OCI-LY7 (cell line): ENCODE data around the gene SEM1. TPM values are rescaled to one million over a fixed set of nuclear protein-coding genes. Genes with fewer than 3 reads are reported as not detected.
"Not testable (repeated sequence)": the region's sequence is repeated elsewhere in the genome, so short reads cannot be mapped to it uniquely, and the experiment has no call there.

Experiments
- BruUV-seq: library from RNA; stranded (reverse); fragments of 400-500 nt; replicated peaks from 2 replicates; lab custom pipeline; 2021; lab: Mats Ljungman, UMichigan
- CTCF ChIA-PET: fragments of 300-600 bp; sonication (Branson Sonifier 250); formaldehyde crosslinking; loops from one replicate; lab custom pipeline; 2022; ENCODE audit warnings: antibody characterized with exemption; ENCODE audit not compliant: unreplicated experiment; lab: Charles Lee
- POLR2A ChIA-PET: fragments of 300-600 bp; sonication (Branson Sonifier 250); formaldehyde crosslinking; loops from one replicate; lab custom pipeline; 2022; ENCODE audit warnings: antibody characterized with exemption; lab: Charles Lee
- DNase-seq: peaks from one replicate; pipeline ENCODE4 v3.0.0-alpha.2; 2015; ENCODE audit warnings: low spot score
- H2AFZ ChIP-seq: fragments of 200-600 bp; sonication (generic), shearing (Covaris generic); 2 replicates; pipeline ENCODE4 v1.6.1; 2014; ENCODE audit warnings: mild to moderate bottlenecking, antibody characterized with exemption, low read length, moderate library complexity
- H3K27ac ChIP-seq: fragments of 200-600 bp; sonication (generic); 2 replicates; pipeline ENCODE4 v1.5.1; 2014; ENCODE audit warnings: mixed run types, low read depth, mild to moderate bottlenecking, moderate library complexity, low read length, inconsistent platforms; ENCODE audit not compliant: poor library complexity, severe bottlenecking
- H3K36me3 ChIP-seq: fragments of 200-600 bp; sonication (generic); 2 replicates; pipeline ENCODE4 v1.6.1; 2014; ENCODE audit warnings: mild to moderate bottlenecking, antibody characterized with exemption, low read length, moderate library complexity, mixed read lengths; ENCODE audit not compliant: insufficient read depth
- H3K4me1 ChIP-seq: fragments of 200-600 bp; sonication (generic); 2 replicates; pipeline ENCODE4 v1.5.1; 2014; ENCODE audit warnings: mild to moderate bottlenecking, low read length; ENCODE audit not compliant: insufficient read depth, poor library complexity, severe bottlenecking
- H3K4me2 ChIP-seq: fragments of 200-600 bp; sonication (generic); 2 replicates; pipeline ENCODE4 v1.6.1; 2014; ENCODE audit warnings: mild to moderate bottlenecking, low read length
- H3K4me3 ChIP-seq: fragments of 200-600 bp; sonication (generic); 2 replicates; pipeline ENCODE4 v1.5.1; 2014; ENCODE audit warnings: mild to moderate bottlenecking, low read depth, low read length; ENCODE audit not compliant: poor library complexity, severe bottlenecking
- H3K79me2 ChIP-seq: fragments of 200-600 bp; sonication (generic); 2 replicates; pipeline ENCODE4 v1.6.1; 2016; ENCODE audit warnings: low read depth, mild to moderate bottlenecking, low read length, moderate library complexity, mixed read lengths; ENCODE audit not compliant: insufficient read depth
- H3K9me2 ChIP-seq: fragments of 200-600 bp; sonication (generic); 2 replicates; pipeline ENCODE4 v1.6.1; 2016; ENCODE audit warnings: mild to moderate bottlenecking, low read length, mixed read lengths; ENCODE audit not compliant: insufficient read depth
- H3K9me3 ChIP-seq: fragments of 200-600 bp; sonication (generic); 2 replicates; pipeline ENCODE4 v1.6.1; 2014; ENCODE audit warnings: mild to moderate bottlenecking, mixed run types, low read length, mixed read lengths
- H4K20me1 ChIP-seq: fragments of 200-600 bp; sonication (generic); 2 replicates; pipeline ENCODE4 v1.6.1; 2014; ENCODE audit warnings: mild to moderate bottlenecking, antibody characterized with exemption, low read length, moderate library complexity, mixed read lengths; ENCODE audit not compliant: insufficient read depth
- CTCF ChIP-seq: fragments of 200-600 bp; sonication (generic); conservative IDR thresholded peaks from 2 replicates; pipeline ENCODE4 v1.5.1; 2014; ENCODE audit warnings: mild to moderate bottlenecking, antibody characterized with exemption, low read length, moderate library complexity, mixed read lengths
- EZH2phosphoT487 ChIP-seq: fragments of 200-600 bp; sonication (generic); IDR thresholded peaks from 2 replicates; pipeline ENCODE4 v1.6.1; 2018; ENCODE audit warnings: low read depth, borderline replicate concordance, mild to moderate bottlenecking, mixed run types, antibody characterized with exemption, low read length, moderate library complexity, mixed read lengths
- intact Hi-C: fragments of 100-400 bp; cut with micrococcal nuclease; formaldehyde crosslinking; loops from one replicate; pipeline ENCODE4 v1.10.0; 2022; ENCODE audit not compliant: unreplicated experiment
- total RNA-seq, 2 experiments: library from RNA; depleted of rRNA in 1 of 2; stranded (reverse); fragments of >200 nt in 1 of 2; shearing (Covaris generic) in 1 of 2; gene quantifications; 2 replicates each; pipeline ENCODE4 v1.2.3, GENCODE V29; 2014 to 2022

SEM1 gene
- total RNA-seq, 2 experiments from 2014 or later: 75.9 to 89.8 TPM

GRCh38 chr7:96727534-96728088 lies 18.0 kb upstream of the SEM1 start:
- no peaks in the 10 kb centered on the region for H3K4me1 ChIP-seq
- no peaks in the 10 kb centered on the region for H4K20me1 ChIP-seq
- H3K4me3 ChIP-seq: no peak overlapping the region
- CTCF ChIA-PET: no interaction called here
- no peaks in the 10 kb centered on the region for H3K79me2 ChIP-seq
- DNase-seq: no peak
- H2AFZ ChIP-seq: no peak overlapping the region
- H3K36me3 ChIP-seq: no peaks in the 10 kb centered on the region
- POLR2A ChIA-PET: no interaction called here
- no peak overlapping the region for H3K27ac ChIP-seq
- intact Hi-C loops: no loop called here
- H3K9me3 ChIP-seq: no peaks in the 10 kb centered on the region
- H3K4me2 ChIP-seq: no peak overlapping the region
- no peak for TF ChIP-seq CTCF
- no peak for TF ChIP-seq EZH2phosphoT487
- no TSS peak for BruUV-seq
- no peaks in the 10 kb centered on the region for H3K9me2 ChIP-seq

- Histone ChIP-seq H3K4me3 (no peak overlapping the region), H2AFZ (no peak overlapping the region), H4K20me1 (no peaks in the 10 kb centered on the region), H3K4me1 (no peaks in the 10 kb centered on the region), H3K36me3 (no peaks in the 10 kb centered on the region), H3K27ac (no peak overlapping the region), H3K4me2 (no peak overlapping the region), H3K79me2 (no peaks in the 10 kb centered on the region), H3K9me3 (no peaks in the 10 kb centered on the region), H3K9me2 (no peaks in the 10 kb centered on the region)
- no TSS peak for BruUV-seq
- ChIA-PET POLR2A (no interaction called here), CTCF (no interaction called here)
- intact Hi-C loops: no loop called here
- no peak for TF ChIP-seq CTCF
- TF ChIP-seq EZH2phosphoT487: no peak
- no peak for DNase-seq
These were observed 14.0 kb upstream of the SEM1 start for GRCh38 chr7:96723622-96724021.

GRCh38 chr7:96722928-96723327 lies 13.3 kb upstream of the SEM1 start:
- H3K27ac ChIP-seq, H4K20me1 ChIP-seq, H3K36me3 ChIP-seq, intact Hi-C loops, CTCF ChIA-PET, H3K9me2 ChIP-seq, DNase-seq, H3K4me2 ChIP-seq, H3K4me3 ChIP-seq, H3K4me1 ChIP-seq, BruUV-seq, POLR2A ChIA-PET, H2AFZ ChIP-seq, H3K9me3 ChIP-seq, H3K79me2 ChIP-seq: not testable (repeated sequence)
